Cardiac septum (tissue), 1 donor: ENCODE measurements around the gene PSENEN. TPM values are rescaled to one million over a fixed set of nuclear protein-coding genes. Genes with fewer than 3 reads are reported as not detected.

Experiments
- DNase-seq: peaks from one replicate; pipeline ENCODE4 v3.0.0-alpha.2; 2020; ENCODE audit warnings: low spot score
- intact Hi-C: fragments of 100-400 bp; cut with DNase I; formaldehyde crosslinking; loops from one replicate; pipeline ENCODE4 v1.14.0; 2022
- long read RNA-seq: library from polyadenylated mRNA; unstranded; transcript quantifications from one replicate; pipeline ENCODE4 v2.0.0, GENCODE V29; 2021
- total RNA-seq: library from RNA; stranded (reverse); fragmentation: NEBNext Ultra II Directional; extraction: Animal tissue kit (Norgen Biotek cat#: 25700); gene quantifications from one replicate; pipeline ENCODE4 v1.2.1, GENCODE V29; 2021
- donor health status: DM: no; HTN: no; CAD: no.

The PSENEN gene
- 43.2 TPM for total RNA-seq
- long read RNA-seq, transcript PSENEN-202 (4 exons, 1,661 nt): major isoform, 10 of 14 reads
- long read RNA-seq, partial matches to known transcripts: 3 of 14 reads
- long read RNA-seq, other reads (novel, unspliced or antisense): 0 of 14 reads

- DNase-seq: peak; percentile 98
- intact Hi-C loops: loop anchor here (2.0 kb wide), 1 partner anchor 185 kb away; no protein-coding TSS in a partner anchor
These were observed at the start of gene PSENEN, which contains the start of gene U2AF1L4 for GRCh38 chr19:35745328-35746086. PSENEN (plus strand) TSS chr19:35745651; CDS start chr19:35745931, 280 bp downstream. U2AF1L4 (minus strand) TSS chr19:35745418; CDS start chr19:35745391, 27 bp downstream.

- intact Hi-C loops: loop anchor here (2.0 kb wide), 1 partner anchor 235 kb away; no protein-coding TSS in a partner anchor
- DNase-seq: no peak
These were observed 49.5 kb upstream of the PSENEN start for GRCh38 chr19:35695895-35696422.

GRCh38 chr19:35696835-35697234 is 48.6 kb upstream of the PSENEN start:
- DNase-seq: no peak
- intact Hi-C loops: no loop called here

- peak; percentile 97 for DNase-seq
- intact Hi-C loops: no loop called here
These were observed 43.0 kb upstream of the PSENEN start for GRCh38 chr19:35702223-35703012.

GRCh38 chr19:35703343-35703742 is 42.1 kb upstream of the PSENEN start:
- intact Hi-C loops: no loop called here
- DNase-seq: no peak

GRCh38 chr19:35704218-35704617 is 41.2 kb upstream of the PSENEN start, which contains the start of gene ZBTB32:
ZBTB32 (plus strand) TSS chr19:35704558; CDS start chr19:35714627, 10,069 bp downstream.
- intact Hi-C loops: no loop called here
- no peak for DNase-seq

- DNase-seq: no peak
- intact Hi-C loops: no loop called here
These were observed 37.1 kb upstream of the PSENEN start for GRCh38 chr19:35708391-35708790.

- intact Hi-C loops: loop anchor here (10.0 kb wide), 1 partner anchor 114 kb away; no protein-coding TSS in a partner anchor
- no peak for DNase-seq
These were observed 34.4 kb upstream of the PSENEN start for GRCh38 chr19:35710784-35711723.

GRCh38 chr19:35712567-35713505 is 32.6 kb upstream of the PSENEN start:
- intact Hi-C loops: loop anchor here (10.0 kb wide), 1 partner anchor 112 kb away; no protein-coding TSS in a partner anchor
- DNase-seq: no peak

GRCh38 chr19:35713506-35713850 is 32.0 kb upstream of the PSENEN start:
- intact Hi-C loops: loop anchor here (10.0 kb wide), 1 partner anchor 111 kb away; no protein-coding TSS in a partner anchor
- no peak for DNase-seq

- no peak for DNase-seq
- intact Hi-C loops: loop anchor here (10.0 kb wide), 1 partner anchor 111 kb away; no protein-coding TSS in a partner anchor
These were observed 31.5 kb upstream of the PSENEN start for GRCh38 chr19:35713904-35714495.

- intact Hi-C loops: loop anchor here (5.0 to 10.0 kb wide), 2 partner anchors 110 to 167 kb away; partner anchors contain the start of gene TMEM147
- no peak for DNase-seq
These were observed 30.7 kb upstream of the PSENEN start for GRCh38 chr19:35714601-35715354.

GRCh38 chr19:35715355-35715809 is 30.1 kb upstream of the PSENEN start:
- no peak for DNase-seq
- intact Hi-C loops: loop anchor here (5.0 to 10.0 kb wide), 2 partner anchors 109 to 168 kb away; partner anchors contain the start of gene TMEM147

GRCh38 chr19:35715981-35716800 is 29.3 kb upstream of the PSENEN start:
- intact Hi-C loops: loop anchor here (1.0 to 10.0 kb wide), 4 partner anchors 23 to 169 kb away; partner anchors contain the start of gene TMEM147
- peak; percentile 87 for DNase-seq
